HL-60/S4 (cell line): ENCODE results near the gene BAIAP2L1.
"Not testable (repeated sequence)": the region's sequence is repeated elsewhere in the genome, so short reads cannot be mapped to it uniquely, and the experiment has no call there.

Source experiments
- in situ Hi-C: fragments of 300-500 bp; cut with MboI; formaldehyde crosslinking; loops from 2 replicates; pipeline ENCODE4 v1.14.3; 2022; ENCODE audit warnings: low sequenced_read_pairs

Gene BAIAP2L1

GRCh38 chr7:98400542-98401340, at the start of gene BAIAP2L1:
BAIAP2L1 (minus strand) TSS chr7:98401090; CDS start chr7:98400852, 238 bp downstream.
- in situ Hi-C loops: no loop called here

DNA sequence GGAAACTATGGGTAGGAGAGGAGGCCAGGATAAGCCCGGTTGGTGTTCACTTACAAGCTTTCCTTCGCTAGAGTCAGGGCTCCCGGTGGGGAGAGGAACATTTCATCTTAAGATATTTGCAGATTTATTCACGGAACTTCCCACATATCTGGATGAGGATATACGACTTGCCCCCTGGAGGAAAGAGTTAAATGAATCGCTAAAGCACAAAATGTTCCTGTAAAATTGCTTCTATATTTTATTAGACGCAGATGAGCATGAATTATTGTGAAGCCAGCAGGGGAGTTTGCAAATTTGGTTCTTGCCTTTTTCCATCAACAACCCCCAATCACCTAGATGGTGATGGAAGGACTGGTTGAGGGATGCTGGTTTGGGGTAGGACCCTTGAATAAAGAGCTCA, 47.9 kb upstream of the BAIAP2L1 start:
- in situ Hi-C loops: loop anchor here (25.0 kb wide), 1 partner anchor 289 kb away; no protein-coding TSS in a partner anchor

- in situ Hi-C loops: loop anchor here (25.0 kb wide), 1 partner anchor 296 kb away; no protein-coding TSS in a partner anchor
These were observed 40.1 kb upstream of the BAIAP2L1 start for GRCh38 chr7:98440992-98441391.

GRCh38 chr7:98439484-98439883, 38.6 kb upstream of the BAIAP2L1 start:
- in situ Hi-C loops: loop anchor here (25.0 kb wide), 1 partner anchor 298 kb away; no protein-coding TSS in a partner anchor

- in situ Hi-C loops: loop anchor here (5.0 to 25.0 kb wide), 2 partner anchors 303 to 408 kb away; no protein-coding TSS in a partner anchor
These were observed 33.2 kb upstream of the BAIAP2L1 start for GRCh38 chr7:98434087-98434486.

DNA sequence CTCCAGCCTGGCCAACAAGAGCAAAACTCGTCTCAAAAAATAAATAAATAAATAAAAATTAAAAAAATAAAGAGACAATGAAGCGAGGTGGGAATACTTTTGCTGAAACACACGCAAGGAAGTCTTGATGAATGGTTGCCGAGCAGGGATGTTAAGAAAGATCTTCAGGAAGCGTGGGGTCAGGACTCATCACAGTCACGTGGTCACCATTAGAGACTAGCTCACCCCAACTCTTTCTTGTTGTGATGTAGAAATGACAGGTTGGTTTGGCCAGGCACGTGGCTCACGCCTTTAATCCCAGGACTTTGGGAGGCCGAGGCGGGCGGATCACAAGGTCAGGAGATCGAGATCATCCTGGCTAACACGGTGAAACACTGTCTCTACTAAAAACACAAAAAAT, 28.9 kb upstream of the BAIAP2L1 start:
- in situ Hi-C loops: loop anchor here (5.0 to 25.0 kb wide), 2 partner anchors 308 to 413 kb away; no protein-coding TSS in a partner anchor

- in situ Hi-C loops: no loop called here
These were observed 22.2 kb upstream of the BAIAP2L1 start for GRCh38 chr7:98423043-98423442.

DNA sequence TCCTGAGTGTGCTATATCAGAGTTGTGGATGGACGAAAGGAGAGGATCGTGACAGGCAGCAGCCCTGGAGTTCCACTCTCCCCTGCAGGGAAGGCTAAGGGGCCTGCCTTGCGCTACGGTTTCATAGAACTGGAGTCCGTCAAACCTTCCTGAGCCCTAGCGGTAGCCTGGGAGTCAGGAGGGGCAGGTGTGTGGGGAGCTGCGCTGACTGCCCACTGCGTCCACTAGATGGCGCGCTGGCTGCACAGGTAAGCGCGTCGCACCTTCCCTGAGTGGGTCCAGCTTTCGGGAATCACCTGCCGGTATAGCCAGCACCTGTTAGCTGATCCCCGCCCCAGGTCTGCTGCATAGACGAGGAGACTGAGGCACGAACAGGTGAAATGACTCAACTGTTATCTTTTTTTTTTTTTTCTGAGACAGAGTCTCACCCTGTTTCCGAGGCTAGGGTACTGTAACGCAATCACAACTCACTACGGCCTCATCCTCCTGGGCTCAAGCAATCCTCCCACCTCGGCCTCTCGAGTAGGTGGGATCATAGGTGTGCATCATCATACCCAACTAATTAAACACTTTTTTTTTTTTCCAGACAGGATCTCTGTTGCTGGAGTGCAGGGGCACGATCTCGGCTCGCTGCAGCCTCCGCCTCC, 20.2 kb upstream of the BAIAP2L1 start:
- in situ Hi-C loops: no loop called here

- in situ Hi-C loops: not testable (repeated sequence)
These were observed 19.1 kb upstream of the BAIAP2L1 start for GRCh38 chr7:98419988-98420387.

DNA sequence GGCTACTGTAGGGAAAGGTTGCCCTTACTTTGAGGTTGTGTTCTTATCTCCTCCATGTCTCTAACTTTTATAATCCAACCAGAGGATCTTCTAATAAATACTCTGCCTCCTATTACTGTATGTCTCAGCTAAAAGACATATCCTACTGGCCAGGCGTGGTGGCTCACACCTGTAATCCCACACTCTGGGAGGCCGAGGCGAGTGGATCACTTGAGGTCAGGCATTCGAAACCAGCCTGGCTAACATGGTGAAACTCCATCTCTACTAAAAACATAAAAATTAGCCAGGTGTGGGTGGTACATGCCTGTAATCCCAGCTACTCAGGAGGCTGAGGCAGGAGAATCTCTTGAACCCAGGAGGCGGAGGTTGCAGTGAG, 18.4 kb upstream of the BAIAP2L1 start:
- in situ Hi-C loops: not testable (repeated sequence)

DNA sequence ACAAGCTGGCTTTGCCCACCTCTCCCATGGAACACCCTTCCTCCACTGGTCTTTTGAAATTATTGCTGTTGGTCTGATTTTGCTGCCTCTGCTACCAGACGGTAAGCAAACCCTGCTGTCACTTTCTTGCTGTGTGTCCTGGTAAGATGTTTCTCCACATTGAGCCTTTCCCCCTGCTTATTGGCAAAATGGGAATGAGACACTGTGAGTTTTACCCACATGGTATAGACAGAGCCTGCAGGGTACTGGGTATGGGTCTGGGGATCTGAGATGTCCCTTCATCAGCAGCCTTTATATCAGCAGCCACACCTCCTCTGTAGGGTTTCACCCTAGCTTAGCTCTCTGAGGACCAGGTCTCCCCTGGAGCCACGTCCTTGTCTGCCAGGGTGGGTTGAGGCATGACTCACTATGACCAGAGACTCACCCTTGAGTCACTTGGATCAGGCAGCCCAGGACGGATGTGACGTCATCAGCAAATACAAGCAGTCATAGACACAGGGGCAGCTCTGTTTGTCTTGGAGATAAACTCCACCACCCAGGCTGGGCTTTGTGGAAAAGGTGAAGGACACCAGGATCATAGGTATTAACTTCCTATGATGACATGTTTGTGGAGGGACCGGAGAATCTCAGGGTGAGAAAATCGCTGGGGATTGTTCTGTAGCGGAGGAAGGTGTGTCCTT, 17.9 kb upstream of the BAIAP2L1 start:
- in situ Hi-C loops: no loop called here

DNA sequence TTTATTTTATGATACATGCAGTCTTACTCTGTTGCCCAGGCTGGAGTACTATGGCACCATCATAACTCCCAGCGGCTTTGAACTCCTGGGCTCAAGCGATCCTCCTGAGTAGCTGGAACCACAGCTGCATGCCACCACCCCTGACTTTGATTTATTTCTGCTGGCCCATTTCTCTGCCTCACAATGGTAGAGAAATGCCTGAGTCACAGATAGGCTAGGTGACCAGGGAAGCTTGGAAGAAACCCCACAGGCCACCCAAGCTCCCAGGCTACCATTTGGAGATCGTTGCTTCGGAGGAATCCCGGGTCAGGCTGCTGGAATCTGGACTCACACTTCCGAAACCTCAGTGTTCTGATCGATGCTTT, 17.4 kb upstream of the BAIAP2L1 start:
- in situ Hi-C loops: no loop called here

GRCh38 chr7:98417604-98418270, 16.8 kb upstream of the BAIAP2L1 start:
- in situ Hi-C loops: not testable (repeated sequence)

GRCh38 chr7:98414205-98414900, 13.5 kb upstream of the BAIAP2L1 start:
- in situ Hi-C loops: no loop called here

GRCh38 chr7:98413655-98414054, 12.8 kb upstream of the BAIAP2L1 start:
- in situ Hi-C loops: not testable (repeated sequence)

DNA sequence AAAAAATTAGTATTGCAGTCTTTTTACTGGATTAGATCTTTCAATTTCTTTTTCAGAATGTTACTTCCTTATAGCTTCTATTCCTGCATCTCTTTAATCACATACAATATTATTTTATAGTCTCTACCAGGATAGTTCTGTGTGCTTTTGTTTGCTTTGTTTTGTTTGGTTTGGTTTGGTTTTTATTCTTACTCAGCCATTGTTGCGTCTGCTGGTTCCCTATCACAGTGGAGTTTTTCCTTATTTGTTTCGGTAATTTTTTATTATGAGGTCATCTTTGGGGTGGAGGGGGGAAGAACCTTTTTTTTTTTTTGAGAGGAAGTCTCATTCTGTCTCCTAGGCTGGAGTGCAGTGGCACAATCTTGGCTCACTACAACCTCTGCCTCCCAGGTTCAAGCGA, 9.0 kb upstream of the BAIAP2L1 start:
- in situ Hi-C loops: no loop called here

- in situ Hi-C loops: not testable (repeated sequence)
These were observed 7.3 kb upstream of the BAIAP2L1 start for GRCh38 chr7:98408146-98408545.

- in situ Hi-C loops: no loop called here
These were observed 5.9 kb upstream of the BAIAP2L1 start for GRCh38 chr7:98406827-98407226.

GRCh38 chr7:98404840-98405239, 4.0 kb upstream of the BAIAP2L1 start:
- in situ Hi-C loops: no loop called here

DNA sequence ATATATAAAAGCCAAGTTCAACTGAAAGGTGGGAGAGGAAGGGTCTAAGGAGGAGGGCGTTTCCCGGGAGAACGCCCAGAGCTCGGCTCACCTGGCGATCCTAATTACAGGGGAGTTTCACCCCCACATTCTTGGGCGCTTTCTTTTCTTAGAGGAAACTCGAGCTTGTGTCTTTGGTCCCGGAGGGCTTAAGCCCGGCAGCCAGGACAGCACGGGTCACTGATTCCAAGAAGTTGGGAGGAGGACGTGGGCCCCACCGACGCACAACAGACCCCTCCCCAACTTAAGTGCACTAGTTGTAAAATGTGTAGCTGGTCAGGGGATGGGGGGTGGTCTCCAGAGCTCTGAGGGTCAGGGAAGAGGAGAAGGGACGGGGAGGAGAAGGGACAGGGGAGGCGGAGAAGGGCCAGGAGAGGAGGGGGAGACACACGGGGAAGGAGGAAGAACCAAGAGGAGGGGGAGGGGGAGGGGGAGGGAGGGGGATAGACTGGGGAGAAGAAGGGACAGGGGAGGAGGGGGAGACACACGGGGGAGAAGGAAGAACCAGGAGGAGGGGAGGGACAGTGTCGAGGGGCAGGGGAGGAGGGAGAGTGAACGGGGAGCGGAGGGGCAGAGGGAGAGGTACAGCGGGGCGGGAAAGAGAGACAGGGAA, 874 bp downstream of the BAIAP2L1 start:
- in situ Hi-C loops: no loop called here
